Fibroblast of mammary gland (primary cell): ENCODE data around the gene SNX8.

Experiments used
- DNase-seq: peaks from one replicate; pipeline ENCODE4 v3.0.0-alpha.2; 2010; ENCODE audit warnings: low read depth
- H3K4me3 ChIP-seq: 2 replicates; pipeline ENCODE4 v1.5.1; 2011; ENCODE audit warnings: low read depth, mild to moderate bottlenecking, low read length, moderate library complexity; ENCODE audit not compliant: control insufficient read depth
- TF ChIP-seq, protein P1 (sequence below): conservative IDR thresholded peaks from 2 replicates; pipeline ENCODE4 v1.5.1; 2011; ENCODE audit warnings: low read depth, low read length, inconsistent platforms; ENCODE audit not compliant: control insufficient read depth, insufficient read depth

Gene SNX8

DNA sequence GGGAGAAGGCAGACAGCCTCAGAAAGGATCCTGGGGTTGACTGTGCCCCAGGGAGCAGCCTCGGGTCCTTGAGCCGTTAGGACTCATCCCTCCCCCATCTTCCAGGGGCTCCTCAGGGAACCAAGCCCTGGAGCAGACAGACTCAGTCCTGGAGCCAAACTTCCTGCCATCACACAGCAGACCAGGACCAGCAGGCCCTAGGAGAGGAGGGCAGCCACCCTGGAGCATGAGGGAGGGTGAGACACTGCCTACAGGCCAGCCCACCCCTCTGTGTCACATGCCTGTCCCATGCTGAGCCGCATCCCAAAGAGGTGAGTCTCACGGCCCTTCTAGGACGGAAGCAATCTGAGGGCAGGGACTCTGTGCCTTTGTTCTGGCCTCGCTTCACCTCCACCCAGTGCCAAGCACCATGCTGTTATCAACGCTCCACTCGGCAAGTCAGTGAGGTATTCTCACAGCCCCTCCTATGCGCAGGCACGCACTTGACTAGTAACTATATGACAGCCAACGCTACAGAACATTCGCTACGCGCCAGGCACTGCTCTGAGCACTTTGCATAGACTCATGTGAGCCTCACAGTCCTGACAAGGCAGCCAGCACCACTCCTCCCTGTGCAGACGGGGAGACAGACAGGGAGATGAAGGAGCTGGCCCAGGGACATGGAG lies 100.6 kb downstream of the SNX8 start:
- DNase-seq: no peak
- no peak overlapping the region for H3K4me3 ChIP-seq
- TF ChIP-seq, protein P1, sequence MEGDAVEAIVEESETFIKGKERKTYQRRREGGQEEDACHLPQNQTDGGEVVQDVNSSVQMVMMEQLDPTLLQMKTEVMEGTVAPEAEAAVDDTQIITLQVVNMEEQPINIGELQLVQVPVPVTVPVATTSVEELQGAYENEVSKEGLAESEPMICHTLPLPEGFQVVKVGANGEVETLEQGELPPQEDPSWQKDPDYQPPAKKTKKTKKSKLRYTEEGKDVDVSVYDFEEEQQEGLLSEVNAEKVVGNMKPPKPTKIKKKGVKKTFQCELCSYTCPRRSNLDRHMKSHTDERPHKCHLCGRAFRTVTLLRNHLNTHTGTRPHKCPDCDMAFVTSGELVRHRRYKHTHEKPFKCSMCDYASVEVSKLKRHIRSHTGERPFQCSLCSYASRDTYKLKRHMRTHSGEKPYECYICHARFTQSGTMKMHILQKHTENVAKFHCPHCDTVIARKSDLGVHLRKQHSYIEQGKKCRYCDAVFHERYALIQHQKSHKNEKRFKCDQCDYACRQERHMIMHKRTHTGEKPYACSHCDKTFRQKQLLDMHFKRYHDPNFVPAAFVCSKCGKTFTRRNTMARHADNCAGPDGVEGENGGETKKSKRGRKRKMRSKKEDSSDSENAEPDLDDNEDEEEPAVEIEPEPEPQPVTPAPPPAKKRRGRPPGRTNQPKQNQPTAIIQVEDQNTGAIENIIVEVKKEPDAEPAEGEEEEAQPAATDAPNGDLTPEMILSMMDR: no peak

DNA sequence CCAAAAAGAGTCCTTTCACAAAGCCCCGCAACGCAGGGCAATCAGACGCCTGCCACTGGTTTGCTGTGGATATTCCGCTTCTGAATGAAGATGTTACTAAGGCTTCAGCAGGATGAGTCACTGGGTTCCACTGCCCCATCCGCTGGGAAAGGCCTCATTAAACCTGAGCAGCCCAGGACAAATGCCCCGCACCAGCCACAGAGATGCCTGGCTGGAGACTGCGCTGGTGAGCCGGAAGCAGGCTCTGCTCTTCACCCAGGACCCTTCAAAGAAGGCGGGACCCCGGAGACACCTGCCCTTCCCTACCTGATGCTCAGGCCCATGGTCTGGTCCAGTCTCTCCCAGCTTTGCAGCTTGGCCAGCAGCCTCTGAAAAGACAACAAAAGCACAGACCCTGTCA lies 101.3 kb downstream of the SNX8 start:
- no peak for DNase-seq
- no peak overlapping the region for H3K4me3 ChIP-seq
- TF ChIP-seq, protein P1: no peak

DNA sequence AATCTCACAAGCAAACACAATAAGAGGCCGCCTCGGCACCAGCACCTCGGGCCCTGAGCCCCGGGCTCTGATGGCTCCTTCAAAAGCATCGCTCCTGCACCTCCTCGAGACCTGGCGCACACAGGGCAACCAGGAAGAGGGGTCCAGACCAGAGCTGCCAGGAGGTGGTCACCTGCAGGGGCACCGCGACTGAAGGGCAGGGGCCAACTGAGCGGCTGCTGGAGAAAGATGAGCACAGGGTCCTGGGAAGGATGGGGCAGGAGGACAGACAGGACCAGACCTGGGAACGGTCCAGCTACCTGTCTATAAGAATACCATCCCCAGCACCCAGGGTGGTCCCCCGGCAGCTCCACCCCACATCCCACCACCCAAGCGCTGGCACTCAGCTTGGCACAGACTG lies 102.3 kb downstream of the SNX8 start:
- TF ChIP-seq, protein P1: no peak
- no peak overlapping the region for H3K4me3 ChIP-seq
- no peak for DNase-seq

- TF ChIP-seq, protein P1: no peak
- H3K4me3 ChIP-seq: no peak overlapping the region
- no peak for DNase-seq
These were observed 102.9 kb downstream of the SNX8 start for GRCh38 chr7:2211259-2211880.

DNA sequence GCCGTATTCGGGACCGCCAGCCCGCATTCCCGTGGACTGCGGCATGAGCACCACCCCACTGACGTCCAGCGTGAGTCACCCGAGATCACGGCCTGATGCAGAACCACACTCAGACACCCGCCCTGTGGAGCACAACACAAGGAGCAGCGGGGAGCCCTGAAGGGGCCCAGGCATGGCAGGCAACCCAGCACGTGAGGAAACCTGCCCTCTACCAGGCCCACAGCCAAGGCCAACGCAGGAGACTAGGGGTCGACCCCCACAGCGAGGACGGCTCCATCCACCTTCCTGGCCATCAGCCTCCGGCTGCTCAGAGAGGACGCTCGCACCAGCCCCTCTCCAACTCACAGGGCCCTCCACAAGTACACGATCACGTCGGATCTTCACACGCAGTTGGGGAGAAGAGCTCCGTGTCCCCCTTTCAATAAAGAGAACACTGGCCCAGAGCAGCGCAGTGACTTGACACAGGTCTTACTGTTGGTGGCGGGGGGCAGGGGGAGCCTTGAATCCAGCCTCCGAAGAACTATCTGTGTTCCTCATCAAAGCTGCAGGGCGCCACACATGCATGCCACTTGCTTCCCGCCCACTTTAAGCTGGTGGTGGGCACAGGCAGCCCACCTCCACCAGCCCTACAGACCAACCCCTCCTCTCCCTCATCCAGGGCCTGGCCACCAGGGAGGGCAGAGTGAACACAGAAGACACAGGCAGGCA lies 103.5 kb downstream of the SNX8 start:
- DNase-seq: no peak
- no peak overlapping the region for H3K4me3 ChIP-seq
- TF ChIP-seq, protein P1: no peak

GRCh38 chr7:2209961-2210323 lies 104.3 kb downstream of the SNX8 start:
- no peak for DNase-seq
- TF ChIP-seq, protein P1: no peak
- H3K4me3 ChIP-seq: no peak overlapping the region
